Measurements from ENCODE around the gene ROGDI.

The ROGDI gene

DNA sequence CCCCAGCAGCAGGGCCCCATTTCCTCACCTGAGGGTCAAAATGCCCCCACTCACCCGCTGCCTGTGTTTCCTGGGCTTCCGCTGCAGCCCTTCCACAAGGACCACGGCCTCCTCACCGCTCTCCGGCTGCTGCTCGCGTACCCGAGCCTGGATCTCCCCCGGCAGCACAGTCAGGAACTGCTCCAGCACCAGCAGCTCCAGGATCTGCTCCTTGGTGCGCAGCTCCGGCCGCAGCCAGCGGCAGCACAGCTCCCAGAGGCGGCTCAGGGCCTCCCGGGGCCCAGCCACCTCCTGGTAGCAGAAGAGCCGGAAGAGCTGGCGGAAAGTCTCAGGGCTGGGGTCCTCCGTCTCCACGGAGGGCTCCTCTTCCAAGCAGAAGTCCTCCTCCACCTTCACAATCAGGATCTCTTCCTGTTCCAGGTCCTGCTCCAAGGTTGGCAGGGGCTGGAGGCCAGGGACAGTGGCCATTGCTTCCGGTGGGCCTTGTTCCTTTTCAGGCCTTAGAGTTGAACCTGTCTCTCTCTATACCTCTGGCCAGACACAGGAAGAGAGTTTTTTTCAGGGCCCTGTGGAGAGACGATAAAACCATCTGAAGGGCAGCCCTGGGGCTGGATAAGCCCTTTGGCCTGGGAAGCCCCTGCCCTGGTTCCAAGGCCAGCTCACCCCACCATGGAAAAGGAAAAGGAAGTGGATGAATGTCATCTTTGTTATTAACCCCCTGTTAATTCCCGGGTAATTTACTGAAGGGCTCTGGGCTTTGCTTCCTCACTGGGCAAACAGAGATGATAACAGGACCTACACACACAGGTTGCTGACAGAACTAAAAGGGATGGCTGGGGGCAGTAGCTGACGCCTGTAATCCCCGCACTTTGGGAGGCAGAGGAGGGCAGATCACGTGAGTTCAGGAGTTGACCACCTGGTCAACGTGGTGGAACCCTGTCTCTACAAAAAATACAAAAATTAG, 36.6 kb downstream of the ROGDI start:
- DNase-seq (ENCODE audit: low read depth): no peak

DNA sequence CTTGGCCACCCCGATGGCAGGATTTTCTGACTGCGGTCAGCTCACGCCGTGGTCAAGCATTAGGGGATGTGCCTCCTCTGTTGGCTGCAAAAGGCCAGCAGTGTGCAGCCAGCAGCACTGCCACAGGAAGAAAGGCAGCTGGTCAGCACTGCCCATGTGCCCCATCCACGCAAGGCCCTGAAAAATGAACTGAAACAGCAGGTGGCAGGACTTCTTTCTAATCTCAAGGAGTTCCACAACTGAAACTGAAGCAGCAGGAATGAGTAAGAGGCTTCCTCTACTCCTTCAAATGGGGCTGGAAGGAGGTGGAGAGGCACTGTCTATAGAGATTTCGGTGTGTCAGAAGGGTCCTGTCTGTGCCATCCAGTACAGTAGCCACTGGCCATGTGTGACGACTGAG, 38.6 kb downstream of the ROGDI start:
- DNase-seq (ENCODE audit: low read depth): no peak

DNA sequence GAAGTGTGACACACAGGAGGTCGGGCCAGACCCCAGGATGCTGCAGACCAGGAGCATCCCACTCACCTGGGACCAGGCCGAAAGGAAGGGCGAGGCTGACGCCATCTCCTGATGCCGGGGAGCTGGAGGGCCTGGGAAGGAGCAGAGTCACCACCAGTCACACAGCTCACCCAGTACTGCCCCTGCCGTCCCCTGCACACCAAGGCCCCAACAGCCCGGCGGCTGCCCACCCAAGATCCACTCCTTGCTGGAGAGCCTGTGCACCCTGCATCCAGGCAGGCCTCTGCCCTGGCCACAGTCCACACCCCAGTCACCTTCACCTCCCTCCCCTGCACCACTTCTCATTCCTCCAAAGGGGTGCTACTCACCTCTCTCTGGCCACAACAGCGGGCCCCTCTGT, 40.2 kb downstream of the ROGDI start:
- DNase-seq (ENCODE audit: low read depth): no peak

DNA sequence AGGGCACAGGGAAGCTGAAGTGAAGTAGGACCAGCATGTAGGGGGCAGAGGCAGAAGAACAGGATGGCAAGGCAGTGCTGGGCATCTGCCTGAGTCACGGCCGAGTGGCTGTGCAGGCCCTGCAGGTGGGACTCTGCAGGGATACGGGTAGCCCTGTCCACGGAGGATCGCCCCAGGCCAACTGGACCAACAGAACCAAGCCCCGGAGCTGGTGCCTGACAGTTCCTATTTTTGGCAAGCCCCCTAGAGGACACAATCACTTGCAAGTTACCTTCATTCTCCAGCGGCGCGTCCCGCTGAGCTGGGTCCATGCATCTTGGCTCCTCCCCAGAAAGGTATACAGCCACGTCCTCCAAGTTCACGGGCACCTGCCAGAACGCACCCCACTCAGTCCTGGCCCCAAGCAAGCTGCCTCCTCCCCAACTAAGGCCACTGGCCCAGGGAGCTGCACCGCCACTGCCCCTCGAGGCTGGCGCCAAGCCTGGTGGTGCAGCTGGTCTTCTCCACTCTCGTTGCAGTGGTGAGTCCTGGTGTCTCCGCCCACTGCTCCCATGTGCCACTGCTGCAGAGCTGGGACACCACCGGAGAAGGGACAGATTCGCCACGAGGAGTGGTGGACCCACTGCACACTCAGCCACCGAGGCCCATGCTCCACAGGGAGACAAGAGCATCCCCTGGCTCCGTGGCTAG, 42.1 kb downstream of the ROGDI start:
- no peak for DNase-seq (ENCODE audit: low read depth)

DNA sequence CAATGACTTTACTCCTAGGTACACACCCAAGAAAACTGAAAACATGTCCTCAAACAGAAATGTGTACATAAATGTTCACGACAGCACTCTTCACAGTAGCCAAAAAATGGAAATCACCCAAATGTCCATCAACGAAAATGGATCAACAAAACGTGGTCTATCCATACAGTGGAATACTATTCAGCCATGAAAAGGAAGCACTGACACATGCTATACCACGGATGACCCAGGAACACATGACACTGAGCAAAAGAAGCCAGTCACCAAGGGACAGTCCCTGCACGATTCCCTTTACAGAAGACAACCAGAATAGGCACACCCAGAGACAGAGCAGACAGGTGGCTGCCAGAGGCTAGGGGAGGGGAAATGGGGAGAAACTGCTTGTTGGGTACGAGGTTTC, 46.7 kb downstream of the ROGDI start:
- no peak for DNase-seq (ENCODE audit: low read depth)

DNA sequence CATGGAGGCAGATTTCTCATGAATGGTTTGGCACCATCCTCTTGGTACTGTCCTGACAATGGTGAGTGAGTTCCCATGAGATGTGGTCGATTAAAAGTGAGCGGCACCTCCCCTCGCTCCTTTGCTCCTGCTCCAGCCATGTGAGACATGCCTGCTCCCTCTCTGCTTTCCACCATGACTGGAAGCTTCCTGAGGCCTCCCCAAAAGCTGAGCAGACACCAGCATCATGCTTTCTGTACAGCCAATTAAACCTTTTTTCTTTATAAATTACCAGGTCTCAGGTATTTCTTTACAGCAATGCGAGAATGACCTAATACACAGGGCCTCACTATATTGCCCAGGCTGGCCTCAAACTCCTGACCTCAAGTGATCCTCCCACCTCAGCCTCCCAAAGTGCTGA, 47.6 kb downstream of the ROGDI start:
- DNase-seq (ENCODE audit: low read depth): no peak

DNA sequence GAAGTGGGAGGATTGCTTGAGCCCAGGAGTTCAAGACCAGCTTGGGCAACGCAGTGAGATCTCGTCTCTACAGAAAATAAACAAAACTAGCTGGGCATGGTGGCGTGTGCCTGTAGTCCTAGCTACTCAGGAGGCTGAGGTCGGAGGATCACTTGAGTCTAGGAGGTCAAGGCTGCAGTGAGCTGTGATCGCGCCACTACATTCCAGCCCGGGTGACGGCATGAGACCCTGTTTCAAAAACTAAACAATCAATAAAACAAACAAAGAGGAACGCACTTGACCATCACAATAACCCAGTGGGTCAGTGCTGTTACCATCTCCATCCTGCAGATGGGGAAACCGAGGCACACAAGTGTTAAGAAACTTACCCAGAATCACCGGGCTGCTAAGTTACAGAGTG, 49.2 kb downstream of the ROGDI start:
- DNase-seq (ENCODE audit: low read depth): no peak

DNA sequence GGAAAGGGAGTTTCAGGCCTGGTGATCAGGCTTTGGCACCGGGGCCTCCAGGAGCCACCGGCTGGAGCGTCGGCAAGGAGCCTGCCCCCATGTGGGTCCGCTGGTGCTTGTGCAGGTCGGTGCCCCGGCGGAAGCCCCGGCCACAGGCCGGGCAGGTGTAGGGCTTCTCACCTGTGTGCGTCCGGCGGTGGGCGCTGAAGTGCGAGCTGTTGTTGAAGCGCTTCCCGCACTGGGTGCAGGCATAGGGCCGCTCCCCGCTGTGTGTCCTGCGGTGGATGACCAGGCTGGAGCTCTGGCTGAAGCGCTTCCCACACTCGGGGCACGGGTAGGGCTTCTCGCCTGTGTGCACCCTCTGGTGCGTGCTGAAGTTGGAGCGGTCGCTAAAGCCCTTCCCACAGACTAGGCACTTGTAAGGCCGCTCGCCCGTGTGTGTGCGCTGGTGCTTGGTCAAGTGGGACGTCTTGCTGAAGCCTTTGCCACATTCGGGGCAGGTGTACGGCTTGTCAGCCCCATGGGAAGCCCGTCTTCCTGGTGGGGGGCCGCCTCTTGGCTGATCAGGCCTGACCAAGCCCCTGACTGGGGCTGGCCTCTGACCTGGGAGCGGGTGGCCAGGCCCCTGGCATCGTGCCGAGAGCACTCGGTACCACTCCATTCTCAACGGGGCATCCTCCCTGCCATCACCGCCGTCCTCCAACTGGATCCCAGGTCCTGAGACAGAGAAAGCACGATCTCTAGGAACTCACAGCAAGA, 49.9 kb downstream of the ROGDI start:
- DNase-seq (ENCODE audit: low read depth): no peak

DNA sequence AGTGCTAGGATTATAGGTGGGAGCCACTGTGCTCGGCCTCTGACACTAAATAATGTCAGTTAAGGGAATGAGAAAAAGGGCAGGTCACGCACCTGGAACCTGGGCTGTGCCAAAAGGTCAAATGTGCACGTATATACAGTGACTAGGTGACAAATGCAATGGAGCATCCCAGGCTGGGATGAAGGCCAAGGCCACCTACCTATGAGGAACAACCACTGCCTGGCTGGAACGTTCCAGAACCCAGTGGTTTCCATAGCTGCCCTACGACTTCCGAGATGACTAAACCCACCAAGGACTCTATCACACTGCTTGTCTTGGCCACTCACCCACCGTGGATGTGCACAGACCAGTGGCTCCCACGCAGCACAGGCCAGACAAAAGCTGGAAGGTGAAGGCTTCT, 51.5 kb downstream of the ROGDI start:
- no peak for DNase-seq (ENCODE audit: low read depth)

DNA sequence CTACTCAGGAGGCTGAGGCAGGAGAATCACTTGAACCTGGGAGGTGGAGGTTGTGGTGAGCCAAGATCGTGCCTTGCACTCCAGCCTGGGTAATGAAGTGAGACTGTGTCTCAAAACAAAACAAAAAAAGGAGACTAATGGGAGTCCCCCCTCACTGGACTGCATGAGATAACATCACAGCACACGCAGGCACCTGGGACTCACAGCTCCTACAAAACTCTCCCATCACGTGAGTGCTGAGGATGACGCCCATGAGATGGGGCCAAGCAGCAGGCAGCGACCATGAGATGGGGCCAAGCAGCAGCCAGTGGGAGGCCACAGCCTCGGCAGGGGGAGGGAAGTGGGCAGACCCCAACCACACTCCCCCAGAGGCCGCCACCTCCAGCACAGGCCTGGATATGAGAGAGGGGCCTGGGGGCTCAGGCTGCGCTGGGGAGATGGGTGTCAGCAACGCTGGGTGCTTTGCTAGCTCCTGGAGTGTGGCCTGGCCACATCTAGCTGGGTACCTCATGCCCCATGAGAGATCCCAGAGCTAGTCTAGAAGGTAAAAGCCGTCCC, 52.7 kb downstream of the ROGDI start:
- no peak for DNase-seq (ENCODE audit: low read depth)

DNA sequence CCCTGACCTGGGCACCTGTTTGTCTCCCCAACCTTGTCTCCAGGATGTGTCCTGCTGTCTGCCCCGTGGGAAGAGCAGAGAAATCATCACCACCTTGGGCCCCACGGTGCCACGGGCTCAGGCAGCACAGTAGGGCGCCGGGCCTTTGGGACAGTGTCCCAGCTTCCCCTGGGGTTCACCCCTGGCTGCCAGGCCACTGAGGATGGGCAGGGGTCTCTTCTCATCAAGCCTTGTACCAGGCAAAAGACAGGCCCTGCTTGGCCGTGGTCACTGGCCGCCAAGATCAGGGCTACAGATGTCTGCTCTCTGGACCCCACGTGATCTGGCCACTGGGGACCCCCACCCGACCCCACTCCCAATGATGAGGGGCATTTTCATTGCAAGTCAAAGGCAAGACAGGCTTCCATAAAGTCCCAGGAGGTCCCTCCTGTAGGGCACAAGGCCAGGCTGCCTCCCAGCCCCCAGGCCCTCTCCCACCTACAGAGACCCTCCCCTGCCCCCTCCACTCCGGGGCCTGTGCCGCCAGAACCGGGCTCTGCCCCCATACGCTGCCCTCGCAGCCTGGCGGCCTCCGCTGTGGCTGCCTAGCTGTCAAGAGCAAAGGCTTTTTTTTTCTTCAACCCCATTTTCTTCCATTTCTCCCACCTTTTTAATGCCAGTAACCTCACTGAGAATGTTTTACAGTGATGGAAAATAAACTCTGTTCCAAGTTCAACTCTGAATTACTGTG, 53.6 kb downstream of the ROGDI start:
- DNase-seq (ENCODE audit: low read depth): no peak

DNA sequence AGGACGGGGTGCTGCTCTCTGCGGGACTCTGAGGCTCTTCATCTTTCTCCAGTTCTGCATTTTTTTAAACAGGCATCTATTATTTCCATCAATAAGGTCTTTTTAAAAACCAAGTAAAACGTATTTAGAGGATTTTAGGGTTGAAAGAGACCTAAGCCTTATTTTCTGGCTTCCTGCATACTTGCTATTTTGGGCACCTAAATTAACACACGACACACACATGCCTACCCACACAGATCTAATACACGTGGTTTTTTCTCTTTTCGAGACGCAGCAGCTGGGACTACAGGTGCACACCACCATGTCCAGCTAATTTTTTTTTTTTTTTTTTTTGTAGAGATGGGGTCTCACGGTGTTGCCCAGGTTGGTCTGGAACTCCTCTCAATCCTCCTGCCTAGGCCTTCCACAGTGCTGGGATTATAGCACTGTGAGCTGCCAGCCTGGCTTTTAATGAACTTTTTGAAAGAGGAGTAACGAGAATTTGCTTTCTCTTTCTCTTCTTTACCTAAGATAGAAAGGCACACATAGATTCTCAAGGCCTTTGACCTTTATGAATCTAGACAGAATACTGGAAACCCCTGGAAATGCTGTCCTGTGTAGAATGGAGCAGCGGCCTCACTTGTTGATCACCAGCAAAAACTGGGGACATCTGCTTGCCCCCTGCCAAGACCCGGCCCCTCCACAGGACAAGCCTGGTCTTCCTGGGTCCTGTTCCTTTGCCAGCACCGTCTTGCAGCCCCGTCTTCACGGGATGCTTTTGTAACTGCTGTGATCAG, 54.3 kb downstream of the ROGDI start:
- no peak for DNase-seq (ENCODE audit: low read depth)

DNA sequence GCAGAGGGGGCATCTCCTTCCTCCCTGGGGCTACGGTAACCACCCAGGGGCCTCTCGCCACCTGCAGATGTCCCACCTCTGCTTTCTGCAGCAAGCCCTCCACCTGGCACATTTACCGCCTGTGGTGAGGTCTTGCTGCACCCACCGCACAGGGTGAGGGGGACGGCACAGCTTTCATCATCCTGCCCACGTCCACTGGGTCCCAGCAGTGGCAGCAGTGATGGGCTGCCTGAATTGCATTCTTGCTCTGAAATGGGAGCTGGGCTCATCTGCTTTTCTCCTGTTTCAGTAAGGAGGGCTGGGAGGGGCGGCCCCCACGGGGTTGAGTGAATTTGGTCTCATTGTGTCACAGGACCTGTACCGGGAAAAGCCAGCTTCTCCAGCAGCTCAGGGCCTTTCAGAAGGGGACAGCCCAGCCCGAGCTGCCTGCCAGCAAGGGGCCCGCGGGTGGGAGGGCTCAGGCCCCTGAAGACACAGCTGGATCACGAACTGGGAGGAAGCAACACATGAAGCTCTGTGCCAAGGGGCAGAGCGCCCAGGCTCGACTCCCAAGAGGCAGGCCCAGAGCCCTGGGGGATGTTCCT, 55.4 kb downstream of the ROGDI start:
- DNase-seq (ENCODE audit: low read depth): no peak
